Loucy (cell line): ENCODE measurements around the gene CUX1.

ENCODE experiments used
- EZH2phosphoT487 ChIP-seq: fragments of 200-600 bp; IDR thresholded peaks from 2 replicates; pipeline ENCODE4 v1.6.1; 2018; ENCODE audit warnings: antibody characterized with exemption, mild to moderate bottlenecking, moderate library complexity, borderline replicate concordance
- TF ChIP-seq, protein P1 (sequence below): fragments of 200-600 bp; sonication (generic); conservative IDR thresholded peaks from 2 replicates; pipeline ENCODE4 v1.5.1; 2014; ENCODE audit warnings: mild to moderate bottlenecking, antibody characterized with exemption, low read length

DNA sequence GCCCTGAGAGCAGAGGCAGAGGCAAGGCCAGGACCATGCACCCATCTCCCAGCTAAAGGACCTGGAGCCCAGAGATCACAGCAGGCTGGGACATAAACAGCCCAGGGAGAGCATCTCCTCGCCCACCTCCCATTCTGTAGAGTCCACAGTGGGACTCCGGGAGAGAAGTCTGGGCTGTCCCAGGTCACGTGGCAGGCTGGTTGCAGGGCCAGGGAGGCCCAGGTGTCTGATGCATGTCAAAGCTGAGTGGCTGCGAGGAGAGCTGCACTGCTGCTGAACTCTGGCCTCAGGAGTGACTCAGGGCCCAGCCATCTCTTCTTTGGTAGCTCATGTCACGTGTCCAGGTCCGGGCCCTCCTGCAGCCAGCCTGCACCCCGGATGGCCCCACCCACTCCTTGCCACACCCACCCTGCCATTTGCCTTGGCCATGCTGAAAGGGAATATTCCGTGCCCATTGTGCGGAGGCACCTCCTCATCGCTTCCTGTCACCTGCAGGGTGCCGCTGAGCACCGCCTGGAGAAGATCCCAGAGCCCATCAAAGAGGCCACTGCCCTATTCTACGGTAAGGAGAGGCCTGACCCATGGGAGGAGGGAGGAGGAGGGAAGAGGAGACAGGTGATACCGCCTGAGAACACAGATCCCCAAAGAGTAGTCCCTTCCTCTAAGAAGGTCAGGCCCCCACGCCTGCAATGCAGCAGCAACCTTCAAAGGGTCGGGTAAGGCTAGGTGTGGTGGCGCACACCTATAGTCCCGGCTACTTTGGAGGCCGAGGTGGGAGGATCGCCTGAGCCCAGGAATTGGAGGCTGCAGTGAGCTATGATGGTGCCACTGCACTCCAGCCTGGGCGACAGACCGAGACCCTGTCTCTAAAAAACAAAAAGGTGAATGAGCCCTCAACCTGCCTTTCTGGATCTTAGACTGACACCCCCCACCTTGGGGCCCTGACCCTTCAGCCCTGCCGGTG is 456.6 kb downstream of the CUX1 start:
- TF ChIP-seq, protein P1, sequence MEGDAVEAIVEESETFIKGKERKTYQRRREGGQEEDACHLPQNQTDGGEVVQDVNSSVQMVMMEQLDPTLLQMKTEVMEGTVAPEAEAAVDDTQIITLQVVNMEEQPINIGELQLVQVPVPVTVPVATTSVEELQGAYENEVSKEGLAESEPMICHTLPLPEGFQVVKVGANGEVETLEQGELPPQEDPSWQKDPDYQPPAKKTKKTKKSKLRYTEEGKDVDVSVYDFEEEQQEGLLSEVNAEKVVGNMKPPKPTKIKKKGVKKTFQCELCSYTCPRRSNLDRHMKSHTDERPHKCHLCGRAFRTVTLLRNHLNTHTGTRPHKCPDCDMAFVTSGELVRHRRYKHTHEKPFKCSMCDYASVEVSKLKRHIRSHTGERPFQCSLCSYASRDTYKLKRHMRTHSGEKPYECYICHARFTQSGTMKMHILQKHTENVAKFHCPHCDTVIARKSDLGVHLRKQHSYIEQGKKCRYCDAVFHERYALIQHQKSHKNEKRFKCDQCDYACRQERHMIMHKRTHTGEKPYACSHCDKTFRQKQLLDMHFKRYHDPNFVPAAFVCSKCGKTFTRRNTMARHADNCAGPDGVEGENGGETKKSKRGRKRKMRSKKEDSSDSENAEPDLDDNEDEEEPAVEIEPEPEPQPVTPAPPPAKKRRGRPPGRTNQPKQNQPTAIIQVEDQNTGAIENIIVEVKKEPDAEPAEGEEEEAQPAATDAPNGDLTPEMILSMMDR: no peak
- no peak for TF ChIP-seq EZH2phosphoT487
